H1 (cell line): ENCODE data around the gene SAE1. TPM values are rescaled to one million over a fixed set of nuclear protein-coding genes. Genes with fewer than 3 reads are reported as not detected.

Source experiments
- NANOG ChIP-seq: IDR thresholded peaks from 2 replicates; pipeline ENCODE4 v1.6.1; 2011; ENCODE audit warnings: low read length, low read depth, mild to moderate bottlenecking, inconsistent platforms; ENCODE audit not compliant: insufficient read depth, poor library complexity, severe bottlenecking
- POLR2AphosphoS5 ChIP-seq: IDR thresholded peaks from 2 replicates; pipeline ENCODE4 v1.6.1; 2011; ENCODE audit warnings: low read depth, low read length
- polyA plus RNA-seq, 7 experiments: library from polyadenylated mRNA; depleted of rRNA in 3 of 7; stranded (reverse) in 5 of 7; unstranded in 2 of 7; fragments of >200 nt in 5 of 7; fragments of 200-250 nt in 2 of 7; gene quantifications; 1 replicate in 5 of 7; 2 replicates in 1 of 7; 4 replicates in 1 of 7; pipeline versions ENCODE4 v1.2.1 to v1.2.3, GENCODE V29; 2011 to 2013; ENCODE audit warnings: missing spikeins in 2 of 7, mixed read lengths in 2 of 7
- total RNA-seq: library from RNA; stranded (reverse); fragmentation: NEBNext Ultra II Directional; extraction: Animal tissue kit (Norgen Biotek cat#: 25700); gene quantifications from 2 replicates; pipeline ENCODE4 v1.2.1, GENCODE V29; 2021

SAE1 gene
- total and polyA plus RNA-seq, 2 of the 8 experiments (the other 6 are each of a cell fraction or from before 2014, with no cell fraction given) = 213 to 268 TPM

DNA sequence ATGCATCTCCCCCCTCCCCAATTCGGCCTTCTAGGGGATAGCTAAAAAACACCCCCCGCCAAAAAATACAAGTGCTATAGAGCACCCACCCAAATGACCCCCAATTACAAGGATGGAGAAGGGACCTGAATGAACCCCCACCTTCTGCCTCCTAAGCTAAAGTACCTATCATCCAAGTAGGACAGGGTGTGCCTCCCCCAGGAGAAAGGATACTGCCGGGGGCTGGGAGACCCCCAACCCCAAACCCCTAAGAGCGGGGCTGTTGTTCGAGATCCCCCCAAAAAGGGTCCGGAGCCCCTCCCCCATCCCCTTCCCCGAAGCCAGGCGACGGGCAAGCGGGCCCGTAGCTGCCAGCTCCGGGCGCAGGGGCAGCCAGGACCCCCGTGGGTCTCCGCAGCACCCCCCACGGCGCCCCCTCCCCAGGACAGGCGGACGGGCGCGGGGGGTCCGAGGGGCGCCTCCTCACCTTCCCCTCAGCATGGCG is 18.9 kb upstream of the SAE1 start (continued):
- no peak for TF ChIP-seq POLR2AphosphoS5
- TF ChIP-seq NANOG = no peak
